PC-9 (cell line): ENCODE data around the gene ESRRG.

ENCODE experiments used
- CTCF ChIP-seq: fragments of 200-600 bp; sonication (generic); conservative IDR thresholded peaks from 2 replicates; pipeline ENCODE4 v1.6.1; 2017; ENCODE audit warnings: mixed run types, antibody characterized with exemption, mild to moderate bottlenecking, moderate library complexity
- EZH2 ChIP-seq: fragments of 200-600 bp; sonication (generic); IDR thresholded peaks from 2 replicates; pipeline ENCODE4 v1.8.0; 2017; ENCODE audit warnings: antibody characterized with exemption, low read depth

GRCh38 chr1:216587715-216588114 lies 135.5 kb downstream of the ESRRG start:
- no peak for TF ChIP-seq CTCF
- TF ChIP-seq EZH2 = no peak
